ENCODE data around the gene RBL2. TPM values are rescaled to one million over a fixed set of nuclear protein-coding genes. Genes with fewer than 3 reads are reported as not detected.

RBL2 gene
- total RNA-seq, 1 experiment from 2014 or later = 39.6 TPM

GRCh38 chr16:53486230-53486629, 52.0 kb downstream of the RBL2 start:
- ChIA-PET CTCF (no interaction called here), POLR2A (ENCODE audit: low non-redundant PET) (no interaction called here)
- TF ChIP-seq CTCF (conservative IDR thresholded peaks at IDR 0.05; ENCODE audit: low read depth, low read length) = no peak
- no peak for TF ChIP-seq EZH2 (IDR thresholded peaks at IDR 0.05; ENCODE audit: borderline replicate concordance, low read depth, low read length, poor library complexity, severe bottlenecking)
- H3K27ac ChIP-seq (ENCODE audit: low read depth, low read length, poor library complexity, severe bottlenecking) = no peak overlapping the region
- H3K36me3 ChIP-seq (ENCODE audit: insufficient read depth, low read length, poor library complexity, severe bottlenecking) = peaks cover 59% of the 10 kb centered on the region
- H3K27me3 ChIP-seq (replicated peaks; ENCODE audit: insufficient read depth, low read depth, low read length, poor library complexity) = no peaks in the 10 kb centered on the region
- intact Hi-C loops (cut with micrococcal nuclease; ENCODE audit: unreplicated experiment) = no loop called here
- no peak overlapping the region for H3K4me3 ChIP-seq (ENCODE audit: low read depth, low read length, poor library complexity, severe bottlenecking)
- DNase-seq (ENCODE audit: low spot score) = no peak
- H3K9me3 ChIP-seq (ENCODE audit: low read depth, low read length, poor library complexity, severe bottlenecking) = no peaks in the 10 kb centered on the region
- no TSS peak for BruUV-seq (replicated peaks)
- no peaks in the 10 kb centered on the region for H3K4me1 ChIP-seq (ENCODE audit: insufficient read depth, low read length, poor library complexity, severe bottlenecking)

GRCh38 chr16:53489755-53490154, 55.5 kb downstream of the RBL2 start:
- CTCF ChIA-PET = no interaction called here
- intact Hi-C loops (cut with micrococcal nuclease; ENCODE audit: unreplicated experiment) = no loop called here
- Histone ChIP-seq H3K4me1 (ENCODE audit: insufficient read depth, low read length, poor library complexity, severe bottlenecking) (no peaks in the 10 kb centered on the region), H3K27ac (ENCODE audit: low read depth, low read length, poor library complexity, severe bottlenecking) (no peak overlapping the region), H3K4me3 (ENCODE audit: low read depth, low read length, poor library complexity, severe bottlenecking) (no peak overlapping the region), H3K36me3 (ENCODE audit: insufficient read depth, low read length, poor library complexity, severe bottlenecking) (peaks cover 64% of the 10 kb centered on the region), H3K27me3 (replicated peaks; ENCODE audit: insufficient read depth, low read depth, low read length, poor library complexity) (no peaks in the 10 kb centered on the region), H3K9me3 (ENCODE audit: low read depth, low read length, poor library complexity, severe bottlenecking) (no peaks in the 10 kb centered on the region)
- TF ChIP-seq EZH2 (IDR thresholded peaks at IDR 0.05; ENCODE audit: borderline replicate concordance, low read depth, low read length, poor library complexity, severe bottlenecking) = no peak
- TF ChIP-seq CTCF (conservative IDR thresholded peaks at IDR 0.05; ENCODE audit: low read depth, low read length) = no peak
- no TSS peak for BruUV-seq (replicated peaks)
- POLR2A ChIA-PET (ENCODE audit: low non-redundant PET) = no interaction called here
- no peak for DNase-seq (ENCODE audit: low spot score)

GRCh38 chr16:53492503-53492902, 58.2 kb downstream of the RBL2 start:
- DNase-seq (ENCODE audit: low spot score) = no peak
- BruUV-seq (replicated peaks) = no TSS peak
- Histone ChIP-seq H3K9me3 (ENCODE audit: low read depth, low read length, poor library complexity, severe bottlenecking) (no peaks in the 10 kb centered on the region), H3K27me3 (replicated peaks; ENCODE audit: insufficient read depth, low read depth, low read length, poor library complexity) (no peaks in the 10 kb centered on the region), H3K4me1 (ENCODE audit: insufficient read depth, low read length, poor library complexity, severe bottlenecking) (no peaks in the 10 kb centered on the region), H3K36me3 (ENCODE audit: insufficient read depth, low read length, poor library complexity, severe bottlenecking) (peaks cover 59% of the 10 kb centered on the region), H3K4me3 (ENCODE audit: low read depth, low read length, poor library complexity, severe bottlenecking) (no peak overlapping the region), H3K27ac (ENCODE audit: low read depth, low read length, poor library complexity, severe bottlenecking) (no peak overlapping the region)
- intact Hi-C loops (cut with micrococcal nuclease; ENCODE audit: unreplicated experiment) = no loop called here
- CTCF ChIA-PET = no interaction called here
- TF ChIP-seq CTCF (conservative IDR thresholded peaks at IDR 0.05; ENCODE audit: low read depth, low read length) = no peak
- TF ChIP-seq EZH2 (IDR thresholded peaks at IDR 0.05; ENCODE audit: borderline replicate concordance, low read depth, low read length, poor library complexity, severe bottlenecking) = no peak
- POLR2A ChIA-PET (ENCODE audit: low non-redundant PET) = no interaction called here

All from A673 (cell line).